ENCODE results near the gene MMP14.

MMP14 gene

DNA sequence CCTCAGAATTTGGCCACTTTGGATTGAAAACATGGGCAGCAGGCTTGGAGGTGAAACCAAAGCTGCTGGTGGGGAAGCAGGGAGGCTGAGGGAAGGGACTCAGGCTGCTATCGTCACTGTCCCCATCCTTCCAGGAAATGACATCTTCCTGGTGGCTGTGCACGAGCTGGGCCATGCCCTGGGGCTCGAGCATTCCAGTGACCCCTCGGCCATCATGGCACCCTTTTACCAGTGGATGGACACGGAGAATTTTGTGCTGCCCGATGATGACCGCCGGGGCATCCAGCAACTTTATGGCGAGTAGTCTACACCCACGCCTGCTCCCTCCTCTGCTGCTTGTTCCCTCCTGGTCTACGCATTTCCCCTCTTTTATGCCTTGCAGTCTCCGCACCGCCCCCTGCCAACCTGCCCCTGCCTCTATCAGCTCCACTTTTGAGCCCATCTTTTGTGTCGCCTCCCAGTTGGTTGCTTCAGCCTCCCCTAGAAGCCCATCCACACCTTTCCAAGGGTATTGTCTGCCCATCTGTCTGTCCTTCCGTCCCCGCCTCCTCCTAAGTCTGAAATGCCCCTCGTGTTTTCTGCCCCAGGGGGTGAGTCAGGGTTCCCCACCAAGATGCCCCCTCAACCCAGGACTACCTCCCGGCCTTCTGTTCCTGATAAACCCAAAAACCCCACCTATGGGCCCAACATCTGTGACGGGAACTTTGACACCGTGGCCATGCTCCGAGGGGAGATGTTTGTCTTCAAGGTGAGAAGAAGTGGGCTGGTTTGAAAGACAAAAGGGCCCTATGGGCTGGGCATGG is 6.9 kb downstream of the MMP14 start:
- TF ChIP-seq GATA2 (IDR thresholded peaks at IDR 0.05; ENCODE audit: low read depth, low read length) (no peak), GATA3 (IDR thresholded peaks at IDR 0.05; ENCODE audit: low read depth, low read length) (no peak)

DNA sequence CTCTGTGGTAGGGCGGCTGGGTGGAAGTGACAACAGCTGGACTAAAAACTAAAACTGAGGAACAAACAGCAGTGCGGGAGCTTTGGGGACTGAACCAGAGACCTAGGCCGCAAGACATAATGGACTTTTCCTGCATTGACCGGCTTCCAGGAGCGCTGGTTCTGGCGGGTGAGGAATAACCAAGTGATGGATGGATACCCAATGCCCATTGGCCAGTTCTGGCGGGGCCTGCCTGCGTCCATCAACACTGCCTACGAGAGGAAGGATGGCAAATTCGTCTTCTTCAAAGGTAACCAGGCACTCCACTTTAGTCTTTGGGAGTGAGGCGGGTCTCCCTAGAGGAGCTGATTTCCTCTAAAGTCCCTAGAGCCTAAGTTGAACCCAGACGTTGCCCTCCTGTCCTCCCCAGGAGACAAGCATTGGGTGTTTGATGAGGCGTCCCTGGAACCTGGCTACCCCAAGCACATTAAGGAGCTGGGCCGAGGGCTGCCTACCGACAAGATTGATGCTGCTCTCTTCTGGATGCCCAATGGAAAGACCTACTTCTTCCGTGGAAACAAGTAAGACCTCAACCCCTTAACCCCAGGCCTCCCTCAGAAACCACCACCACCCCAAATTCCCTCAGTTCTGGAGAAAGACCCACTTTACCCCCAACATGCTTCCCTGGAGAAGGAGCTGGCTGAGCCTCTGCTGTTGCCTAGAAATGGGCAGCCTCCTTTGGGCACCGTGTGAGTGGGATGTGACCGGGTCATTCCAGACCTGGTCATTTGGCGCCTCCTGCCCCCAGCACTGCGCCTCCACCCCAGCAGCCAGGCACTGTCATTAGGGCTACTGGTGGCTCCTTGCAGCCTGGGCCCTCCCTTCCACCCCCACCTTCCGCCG is 8.1 kb downstream of the MMP14 start:
- TF ChIP-seq GATA2 (IDR thresholded peaks at IDR 0.05; ENCODE audit: low read depth, low read length) (no peak), GATA3 (IDR thresholded peaks at IDR 0.05; ENCODE audit: low read depth, low read length) (no peak)

DNA sequence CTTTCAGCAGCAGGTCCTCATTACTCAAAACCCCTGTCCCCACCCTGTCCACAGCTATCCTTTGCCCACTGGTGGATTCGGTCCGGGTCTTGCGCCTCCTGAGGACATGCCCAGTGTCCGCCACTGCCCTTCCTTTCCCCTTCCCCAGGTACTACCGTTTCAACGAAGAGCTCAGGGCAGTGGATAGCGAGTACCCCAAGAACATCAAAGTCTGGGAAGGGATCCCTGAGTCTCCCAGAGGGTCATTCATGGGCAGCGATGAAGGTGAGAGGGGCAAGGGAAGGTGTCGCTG is 8.7 kb downstream of the MMP14 start:
- TF ChIP-seq GATA2 (IDR thresholded peaks at IDR 0.05; ENCODE audit: low read depth, low read length) (no peak), GATA3 (IDR thresholded peaks at IDR 0.05; ENCODE audit: low read depth, low read length) (no peak)

DNA sequence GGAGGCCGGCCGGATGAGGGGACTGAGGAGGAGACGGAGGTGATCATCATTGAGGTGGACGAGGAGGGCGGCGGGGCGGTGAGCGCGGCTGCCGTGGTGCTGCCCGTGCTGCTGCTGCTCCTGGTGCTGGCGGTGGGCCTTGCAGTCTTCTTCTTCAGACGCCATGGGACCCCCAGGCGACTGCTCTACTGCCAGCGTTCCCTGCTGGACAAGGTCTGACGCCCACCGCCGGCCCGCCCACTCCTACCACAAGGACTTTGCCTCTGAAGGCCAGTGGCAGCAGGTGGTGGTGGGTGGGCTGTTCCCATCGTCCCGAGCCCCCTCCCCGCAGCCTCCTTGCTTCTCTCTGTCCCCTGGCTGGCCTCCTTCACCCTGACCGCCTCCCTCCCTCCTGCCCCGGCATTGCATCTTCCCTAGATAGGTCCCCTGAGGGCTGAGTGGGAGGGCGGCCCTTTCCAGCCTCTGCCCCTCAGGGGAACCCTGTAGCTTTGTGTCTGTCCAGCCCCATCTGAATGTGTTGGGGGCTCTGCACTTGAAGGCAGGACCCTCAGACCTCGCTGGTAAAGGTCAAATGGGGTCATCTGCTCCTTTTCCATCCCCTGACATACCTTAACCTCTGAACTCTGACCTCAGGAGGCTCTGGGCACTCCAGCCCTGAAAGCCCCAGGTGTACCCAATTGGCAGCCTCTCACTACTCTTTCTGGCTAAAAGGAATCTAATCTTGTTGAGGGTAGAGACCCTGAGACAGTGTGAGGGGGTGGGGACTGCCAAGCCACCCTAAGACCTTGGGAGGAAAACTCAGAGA is 9.6 kb downstream of the MMP14 start:
- no peak for TF ChIP-seq GATA2 (IDR thresholded peaks at IDR 0.05; ENCODE audit: low read depth, low read length)

DNA sequence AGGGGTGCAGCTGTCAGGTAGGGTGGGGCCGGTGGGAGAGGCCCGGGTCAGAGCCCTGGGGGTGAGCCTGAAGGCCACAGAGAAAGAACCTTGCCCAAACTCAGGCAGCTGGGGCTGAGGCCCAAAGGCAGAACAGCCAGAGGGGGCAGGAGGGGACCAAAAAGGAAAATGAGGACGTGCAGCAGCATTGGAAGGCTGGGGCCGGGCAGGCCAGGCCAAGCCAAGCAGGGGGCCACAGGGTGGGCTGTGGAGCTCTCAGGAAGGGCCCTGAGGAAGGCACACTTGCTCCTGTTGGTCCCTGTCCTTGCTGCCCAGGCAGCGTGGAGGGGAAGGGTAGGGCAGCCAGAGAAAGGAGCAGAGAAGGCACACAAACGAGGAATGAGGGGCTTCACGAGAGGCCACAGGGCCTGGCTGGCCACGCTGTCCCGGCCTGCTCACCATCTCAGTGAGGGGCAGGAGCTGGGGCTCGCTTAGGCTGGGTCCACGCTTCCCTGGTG is 10.5 kb downstream of the MMP14 start:
- TF ChIP-seq GATA2 (IDR thresholded peaks at IDR 0.05; ENCODE audit: low read depth, low read length) (no peak), GATA3 (IDR thresholded peaks at IDR 0.05; ENCODE audit: low read depth, low read length) (no peak)

DNA sequence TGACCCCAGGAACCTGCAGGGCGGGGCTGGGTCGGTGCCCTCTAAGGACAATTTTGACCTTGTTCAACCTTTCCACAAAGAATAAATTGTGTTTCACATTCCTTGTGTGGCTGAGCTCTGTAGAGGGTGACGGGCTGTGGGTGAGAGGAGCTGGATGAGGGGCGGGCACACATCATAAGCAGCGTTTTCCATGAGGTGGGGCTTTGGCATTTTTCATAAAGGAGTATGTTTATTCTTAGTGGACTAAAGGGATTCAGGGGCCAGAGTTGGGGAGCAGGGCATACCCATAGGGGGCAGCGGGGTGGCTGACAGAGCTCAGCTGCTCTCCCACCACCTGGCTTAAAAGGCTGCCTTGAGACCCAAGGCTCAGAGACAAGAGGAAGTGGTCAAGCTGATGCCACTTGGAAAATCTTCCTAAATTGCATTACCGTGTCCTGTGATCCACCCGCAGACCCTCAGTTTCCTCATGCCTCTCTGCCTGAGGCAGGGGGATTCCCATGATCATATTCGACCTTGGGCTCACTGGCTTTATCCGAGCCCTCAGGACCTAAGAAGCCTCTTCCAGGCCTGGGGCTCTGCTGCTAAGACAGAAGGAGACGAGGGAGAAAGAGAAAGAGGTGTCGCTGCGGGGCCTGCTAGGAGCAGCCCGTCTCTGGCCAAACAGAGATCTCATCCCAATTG is 11.4 kb downstream of the MMP14 start:
- TF ChIP-seq GATA2 (IDR thresholded peaks at IDR 0.05; ENCODE audit: low read depth, low read length) (no peak), GATA3 (IDR thresholded peaks at IDR 0.05; ENCODE audit: low read depth, low read length) (no peak)

DNA sequence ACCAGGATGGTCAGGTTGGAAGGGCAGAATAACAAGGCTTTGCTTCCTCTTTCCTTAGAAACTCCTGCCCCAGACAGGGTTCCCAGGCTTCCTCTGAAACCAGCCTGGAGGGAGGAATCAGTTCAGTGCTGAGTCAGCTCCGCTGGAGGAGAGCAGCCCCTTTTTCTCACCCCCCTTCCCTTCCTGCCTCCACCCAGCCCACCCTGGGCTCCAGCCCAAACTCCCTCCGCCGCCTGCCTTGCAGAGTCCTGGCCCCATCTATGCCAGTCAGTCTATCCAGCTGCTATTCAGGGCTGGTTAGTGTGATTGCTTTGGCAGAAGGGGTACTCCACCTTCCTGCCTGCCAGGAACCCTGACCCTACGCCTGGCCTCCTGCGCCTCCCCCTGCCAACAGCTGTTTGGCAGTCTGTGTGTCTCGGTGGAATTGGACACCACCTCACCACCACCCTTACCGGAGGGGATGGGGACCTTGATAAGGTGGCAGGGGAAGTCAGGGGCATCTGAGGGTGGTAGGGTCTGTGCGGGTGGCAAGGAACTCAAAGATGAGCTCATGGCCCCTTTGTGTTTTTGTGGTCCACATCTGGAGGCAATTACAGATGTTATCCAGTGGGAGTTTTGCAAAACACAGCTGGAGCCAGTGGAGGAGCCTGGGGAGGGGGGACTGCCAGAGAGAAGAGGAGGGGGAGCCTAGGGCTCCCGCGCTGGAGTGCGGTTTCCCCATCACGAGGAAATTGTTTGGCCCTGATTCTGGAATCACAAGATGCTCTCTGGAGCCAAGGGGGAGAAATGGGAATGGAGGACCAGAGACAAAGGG is 12.2 kb downstream of the MMP14 start:
- TF ChIP-seq GATA2 (IDR thresholded peaks at IDR 0.05; ENCODE audit: low read depth, low read length) (peak; percentile 66), GATA3 (IDR thresholded peaks at IDR 0.05; ENCODE audit: low read depth, low read length) (no peak)

DNA sequence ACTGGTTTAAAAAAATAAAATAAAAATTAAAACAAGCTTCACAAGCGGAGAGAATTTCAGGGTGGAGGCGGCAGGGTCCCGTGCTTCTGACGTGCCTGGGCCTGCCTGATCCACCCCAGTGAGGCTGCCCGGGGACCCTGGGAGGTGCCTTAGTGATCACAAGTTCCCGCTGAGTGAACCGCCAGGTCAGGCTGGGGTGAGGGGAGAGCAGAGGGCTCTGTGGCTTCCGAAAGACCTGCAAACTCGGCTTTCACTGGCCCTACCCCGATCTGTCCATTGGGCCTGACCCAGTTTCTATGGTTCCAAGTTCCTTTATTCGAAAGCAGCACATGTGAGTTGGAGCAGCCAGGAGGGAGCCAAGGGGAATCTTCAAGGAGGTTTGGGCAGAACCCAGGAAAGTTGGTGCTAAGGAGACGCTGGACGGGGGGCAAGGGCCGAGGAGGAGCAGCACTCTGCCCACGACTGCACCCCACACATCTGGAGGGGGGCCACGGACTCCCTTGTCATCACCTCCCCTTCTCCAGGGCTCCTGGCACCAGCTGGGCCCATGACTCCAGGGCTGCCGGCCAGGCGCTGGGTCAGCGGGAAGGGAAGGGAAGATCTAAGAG is 12.9 kb downstream of the MMP14 start:
- no peak for TF ChIP-seq GATA2 (IDR thresholded peaks at IDR 0.05; ENCODE audit: low read depth, low read length)
- TF ChIP-seq GATA3 (IDR thresholded peaks at IDR 0.05; ENCODE audit: low read depth, low read length) = no peak

DNA sequence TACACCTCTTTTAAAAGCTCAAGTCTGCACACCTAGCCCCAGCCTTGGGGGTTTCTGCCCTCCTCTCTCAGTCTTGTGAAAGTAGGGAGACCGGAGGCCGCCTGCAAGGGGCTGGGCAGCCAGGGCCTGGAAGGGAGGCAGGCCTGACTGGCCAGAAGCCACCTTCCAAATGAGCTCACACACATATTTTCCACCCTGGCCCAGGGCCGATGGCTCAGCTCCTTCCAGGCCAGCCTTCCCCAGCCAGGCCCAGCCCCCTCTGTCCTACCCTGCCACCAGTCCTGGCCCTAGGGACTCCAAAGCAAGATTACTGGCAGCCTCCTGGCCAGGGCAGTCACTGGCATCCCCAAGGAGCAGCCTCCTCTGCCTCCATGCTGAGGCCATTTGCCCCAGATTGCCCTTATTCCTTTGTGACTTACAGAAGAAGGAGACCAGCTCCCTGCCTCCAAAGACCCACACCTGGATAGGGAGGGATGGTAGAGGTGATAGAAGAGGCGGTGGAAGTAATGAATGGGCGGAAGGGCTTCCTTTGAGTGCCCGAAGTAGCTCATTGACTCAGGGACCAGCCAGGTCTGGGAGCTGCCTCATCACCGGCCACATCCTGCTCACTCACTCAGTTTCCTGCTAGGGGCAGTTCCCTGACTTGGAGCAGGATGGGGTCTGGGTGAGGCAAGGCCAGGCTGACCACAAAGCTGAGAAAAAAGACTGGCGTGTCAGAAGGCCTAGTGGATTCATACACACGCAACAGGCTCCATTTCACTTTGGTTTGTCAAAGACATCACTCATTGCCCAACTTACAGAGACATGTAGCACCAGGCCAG is 14.8 kb downstream of the MMP14 start:
- TF ChIP-seq GATA3 (IDR thresholded peaks at IDR 0.05; ENCODE audit: low read depth, low read length) = no peak
- no peak for TF ChIP-seq GATA2 (IDR thresholded peaks at IDR 0.05; ENCODE audit: low read depth, low read length)

DNA sequence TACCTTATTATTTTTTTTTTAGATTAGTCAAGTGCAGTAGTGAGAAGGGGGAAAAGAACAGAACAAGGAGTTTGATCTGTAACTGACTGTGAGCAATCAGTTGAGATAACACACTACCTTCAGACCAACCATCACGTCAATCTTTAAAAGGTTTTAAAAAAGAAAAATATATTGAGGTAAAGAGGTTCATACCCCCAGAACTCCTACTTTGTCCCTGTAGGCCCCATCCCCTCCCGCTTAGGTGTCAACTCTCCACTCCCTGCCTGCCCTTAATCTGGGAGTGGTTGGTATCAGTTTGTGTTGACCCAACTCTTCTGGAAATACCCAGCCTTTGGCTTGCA is 16.2 kb downstream of the MMP14 start:
- TF ChIP-seq GATA2 (IDR thresholded peaks at IDR 0.05; ENCODE audit: low read depth, low read length) = no peak

DNA sequence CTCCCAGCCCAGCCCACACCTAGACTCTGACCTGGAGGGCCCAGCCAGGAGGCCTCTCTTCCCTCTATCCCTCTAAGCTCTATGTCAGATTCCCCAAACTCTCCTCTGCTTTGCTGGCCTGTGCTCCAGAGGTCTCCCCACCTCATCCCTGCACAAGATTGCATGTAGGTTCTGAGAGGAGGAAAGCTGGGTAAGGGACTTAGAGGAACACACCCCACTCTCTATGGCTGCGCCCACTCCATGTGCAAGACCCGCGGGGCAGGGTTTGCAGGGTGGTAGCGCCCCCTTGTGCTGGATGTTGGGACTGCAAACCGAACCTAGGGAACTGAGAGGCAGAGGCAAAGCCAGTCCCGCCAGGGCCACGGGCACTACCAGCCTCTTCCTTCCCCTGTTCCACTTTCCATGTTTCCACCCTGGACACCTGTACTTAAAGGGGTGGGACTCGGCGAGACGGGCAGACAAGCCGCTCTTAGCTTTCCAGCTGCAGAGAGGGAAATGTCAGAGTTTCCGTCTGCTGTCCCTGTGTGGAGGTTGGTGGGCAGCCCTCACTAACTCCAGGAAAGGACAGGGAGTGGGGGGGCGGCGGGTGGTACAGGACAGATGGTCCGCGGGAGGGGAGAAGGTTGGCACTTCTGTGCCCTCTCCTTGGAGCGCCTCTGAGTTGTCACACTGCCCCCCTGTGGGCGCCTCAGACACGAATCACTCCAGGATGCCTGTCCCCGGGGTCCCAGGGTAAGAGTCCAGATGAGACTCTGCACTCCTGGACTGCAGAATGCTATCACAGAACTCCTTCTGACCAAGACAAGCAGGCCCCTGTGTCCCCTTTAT is 16.8 kb downstream of the MMP14 start:
- TF ChIP-seq GATA3 (IDR thresholded peaks at IDR 0.05; ENCODE audit: low read depth, low read length) (no peak), GATA2 (IDR thresholded peaks at IDR 0.05; ENCODE audit: low read depth, low read length) (no peak)
